Measurements from ENCODE around the gene AMN.

- TF ChIP-seq CTCF (conservative IDR thresholded peaks at IDR 0.05) (no peak), EZH2 (IDR thresholded peaks at IDR 0.05; ENCODE audit: low read depth) (no peak)
Observed at GRCh38 chr14:102910442-102910841, 12.0 kb upstream of the AMN start.
